ENCODE data around the gene GADL1. TPM values are rescaled to one million over a fixed set of nuclear protein-coding genes. Genes with fewer than 3 reads are reported as not detected.
A peak's percentile ranks its signal among the peaks of the same experiment; 100 is the strongest.

GADL1 gene
- total and polyA plus RNA-seq, 2 experiments from 2014 or later: not detected

DNA sequence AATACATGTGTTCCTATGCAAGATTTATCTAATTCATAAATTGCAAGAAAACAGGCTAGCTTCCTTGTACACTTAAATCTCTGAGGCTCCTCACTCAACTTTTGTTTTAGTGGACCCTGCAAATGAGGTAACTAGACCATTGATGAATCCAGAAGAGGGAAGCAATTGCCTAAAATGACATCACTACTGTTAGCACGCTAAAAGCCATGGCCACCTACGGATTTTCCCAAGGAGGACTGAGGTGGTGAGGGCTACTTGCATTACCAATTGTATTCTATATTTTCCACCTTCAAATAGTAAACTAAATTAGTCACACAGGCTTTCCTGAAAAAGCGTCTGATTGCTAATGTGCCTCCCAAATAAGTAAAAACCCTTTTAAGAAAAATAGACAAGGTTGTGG, 140.7 kb downstream of the GADL1 start:
- Histone ChIP-seq H3K9ac (no peak overlapping the region), H3K9me2 (ENCODE audit: insufficient read depth) (no peaks in the 10 kb centered on the region), H3K4me2 (ENCODE audit: unreplicated experiment) (no peak overlapping the region), H3K27ac (no peak overlapping the region), H3K79me2 (ENCODE audit: insufficient read depth) (no peaks in the 10 kb centered on the region), H3K9me3 (ENCODE audit: low read depth) (no peaks in the 10 kb centered on the region), H4K20me1 (ENCODE audit: insufficient read depth) (no peaks in the 10 kb centered on the region), H2AFZ (no peak overlapping the region), H3K27me3 (replicated peaks; ENCODE audit: insufficient read depth) (no peaks in the 10 kb centered on the region), H3K36me3 (ENCODE audit: low read depth) (no peaks in the 10 kb centered on the region), H3K4me3 (no peak overlapping the region), H3F3A (ENCODE audit: insufficient read depth) (no peaks in the 10 kb centered on the region), H3K4me1 (ENCODE audit: insufficient read depth) (peaks cover 19% of the 10 kb centered on the region)
- in situ Hi-C loops (cut with MboI): no loop called here
- DNase-seq: no peak
- no peak for TF ChIP-seq EZH2phosphoT487 (IDR thresholded peaks at IDR 0.05; ENCODE audit: insufficient read depth, low read depth)
- TF ChIP-seq EZH2 (IDR thresholded peaks at IDR 0.05; ENCODE audit: insufficient read depth, poor library complexity, severe bottlenecking): no peak
- 95 to 97% methylated on average over 3 of the region's 3 CpGs for WGBS, 2 experiments (ENCODE audit: low coverage in 1 of 2, low lambda C conversion rate in 2 of 2, missing lambda C conversion rate in 2 of 2)

GRCh38 chr3:30752970-30753369, 141.5 kb downstream of the GADL1 start:
- TF ChIP-seq EZH2phosphoT487 (IDR thresholded peaks at IDR 0.05; ENCODE audit: insufficient read depth, low read depth) (no peak), EZH2 (IDR thresholded peaks at IDR 0.05; ENCODE audit: insufficient read depth, poor library complexity, severe bottlenecking) (no peak)
- Histone ChIP-seq H4K20me1 (ENCODE audit: insufficient read depth) (no peaks in the 10 kb centered on the region), H3F3A (ENCODE audit: insufficient read depth) (peaks cover 4% of the 10 kb centered on the region), H3K4me1 (ENCODE audit: insufficient read depth) (peaks cover 27% of the 10 kb centered on the region), H2AFZ (no peak overlapping the region), H3K4me2 (ENCODE audit: unreplicated experiment) (peak overlapping the region; percentile 45), H3K4me3 (no peak overlapping the region), H3K9me3 (ENCODE audit: low read depth) (no peaks in the 10 kb centered on the region), H3K36me3 (ENCODE audit: low read depth) (no peaks in the 10 kb centered on the region), H3K9me2 (ENCODE audit: insufficient read depth) (no peaks in the 10 kb centered on the region), H3K9ac (no peak overlapping the region), H3K27ac (no peak overlapping the region), H3K79me2 (ENCODE audit: insufficient read depth) (no peaks in the 10 kb centered on the region), H3K27me3 (replicated peaks; ENCODE audit: insufficient read depth) (no peaks in the 10 kb centered on the region)
- in situ Hi-C loops (cut with MboI): no loop called here
- DNase-seq: peak; percentile 88
- WGBS, 2 experiments (ENCODE audit: low coverage in 1 of 2, low lambda C conversion rate in 2 of 2, missing lambda C conversion rate in 2 of 2): 6 to 10% methylated on average over 4 of the region's 4 CpGs

- Histone ChIP-seq H4K20me1 (ENCODE audit: insufficient read depth) (no peaks in the 10 kb centered on the region), H3K27me3 (replicated peaks; ENCODE audit: insufficient read depth) (no peaks in the 10 kb centered on the region), H3K4me2 (ENCODE audit: unreplicated experiment) (peak overlapping the region; percentile 45), H3K9ac (no peak overlapping the region), H3K9me3 (ENCODE audit: low read depth) (no peaks in the 10 kb centered on the region), H2AFZ (no peak overlapping the region), H3K36me3 (ENCODE audit: low read depth) (no peaks in the 10 kb centered on the region), H3K79me2 (ENCODE audit: insufficient read depth) (no peaks in the 10 kb centered on the region), H3K4me3 (no peak overlapping the region), H3F3A (ENCODE audit: insufficient read depth) (peaks cover 9% of the 10 kb centered on the region), H3K27ac (no peak overlapping the region), H3K9me2 (ENCODE audit: insufficient read depth) (no peaks in the 10 kb centered on the region), H3K4me1 (ENCODE audit: insufficient read depth) (peaks cover 32% of the 10 kb centered on the region)
- no peak for TF ChIP-seq EZH2 (IDR thresholded peaks at IDR 0.05; ENCODE audit: insufficient read depth, poor library complexity, severe bottlenecking)
- no peak for TF ChIP-seq EZH2phosphoT487 (IDR thresholded peaks at IDR 0.05; ENCODE audit: insufficient read depth, low read depth)
- in situ Hi-C loops (cut with MboI): no loop called here
- whole genome bisulfite sequencing, 2 experiments (ENCODE audit: low coverage in 1 of 2, low lambda C conversion rate in 2 of 2, missing lambda C conversion rate in 2 of 2): 77 to 83% methylated on average over 5 of the region's 5 CpGs
- DNase-seq: no peak
These were observed 142.0 kb downstream of the GADL1 start for GRCh38 chr3:30752491-30752890.

DNA sequence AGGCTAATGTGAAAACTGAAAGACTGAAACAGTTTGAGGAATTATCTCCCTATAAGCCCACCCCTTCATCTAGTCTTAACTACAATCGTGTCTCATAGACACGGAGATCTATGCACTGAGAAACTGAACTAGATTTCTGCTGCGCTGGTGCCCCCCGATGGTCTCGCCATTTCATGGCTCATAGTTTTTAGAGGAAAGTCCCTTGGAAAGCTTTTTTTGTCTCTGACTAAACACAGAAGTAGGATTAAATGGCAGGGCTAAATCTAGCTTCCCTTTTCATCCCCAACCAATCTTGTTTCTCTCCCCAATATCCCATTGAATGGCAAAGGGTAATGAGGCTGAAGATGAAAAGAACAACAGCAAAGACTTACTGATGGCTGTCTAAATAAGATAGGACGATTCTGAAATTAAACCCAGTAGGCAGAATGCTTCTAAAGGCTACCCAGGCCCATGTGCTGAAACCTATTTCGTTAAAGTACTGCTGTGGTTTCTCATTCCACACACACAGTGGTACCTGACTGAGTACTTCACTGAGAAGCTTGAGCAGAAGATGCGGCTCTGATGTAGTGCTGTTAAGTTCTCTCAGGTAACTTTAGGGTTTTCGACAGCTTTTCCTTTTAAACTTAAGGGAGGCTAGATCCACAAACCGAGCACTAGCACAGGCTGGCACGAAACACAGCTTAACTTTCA, 142.7 kb downstream of the GADL1 start:
- Histone ChIP-seq H3K27me3 (replicated peaks; ENCODE audit: insufficient read depth) (no peaks in the 10 kb centered on the region), H3F3A (ENCODE audit: insufficient read depth) (peaks cover 14% of the 10 kb centered on the region), H3K4me1 (ENCODE audit: insufficient read depth) (peaks cover 37% of the 10 kb centered on the region), H3K9me3 (ENCODE audit: low read depth) (no peaks in the 10 kb centered on the region), H4K20me1 (ENCODE audit: insufficient read depth) (no peaks in the 10 kb centered on the region), H3K4me2 (ENCODE audit: unreplicated experiment) (no peak overlapping the region), H3K9ac (no peak overlapping the region), H3K9me2 (ENCODE audit: insufficient read depth) (no peaks in the 10 kb centered on the region), H3K27ac (no peak overlapping the region), H2AFZ (no peak overlapping the region), H3K36me3 (ENCODE audit: low read depth) (no peaks in the 10 kb centered on the region), H3K4me3 (no peak overlapping the region), H3K79me2 (ENCODE audit: insufficient read depth) (no peaks in the 10 kb centered on the region)
- TF ChIP-seq EZH2 (IDR thresholded peaks at IDR 0.05; ENCODE audit: insufficient read depth, poor library complexity, severe bottlenecking) (no peak), EZH2phosphoT487 (IDR thresholded peaks at IDR 0.05; ENCODE audit: insufficient read depth, low read depth) (no peak)
- peak; percentile 34 for DNase-seq
- in situ Hi-C loops (cut with MboI): no loop called here
- WGBS, 2 experiments (ENCODE audit: low coverage in 1 of 2, low lambda C conversion rate in 2 of 2, missing lambda C conversion rate in 2 of 2): 88% methylated on average over 11 of the region's 11 CpGs
